ENCODE results near the gene C5orf34.

C5orf34 gene

DNA sequence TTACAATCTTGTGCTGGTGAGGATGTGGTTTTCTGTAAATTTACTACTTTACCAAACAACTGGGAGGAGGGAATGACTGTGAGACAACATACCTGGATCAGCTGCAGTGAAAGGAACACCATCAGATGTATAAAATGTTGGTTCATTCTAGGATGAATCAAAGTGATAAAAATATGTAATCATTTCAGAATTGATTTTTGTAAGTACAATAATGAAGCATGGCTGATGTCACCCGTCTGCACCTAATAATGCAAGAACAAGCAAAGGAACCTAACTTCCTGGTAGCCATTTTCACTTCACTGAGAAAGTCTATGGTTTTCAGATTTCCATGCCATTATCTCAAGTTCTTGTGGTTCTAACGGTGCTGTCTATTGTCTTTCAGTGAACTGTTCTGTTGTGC is 18.7 kb upstream of the C5orf34 start:
- Histone ChIP-seq H3K9me2 (replicated peaks; ENCODE audit: control insufficient read depth, low read length) (no peaks in the 10 kb centered on the region), H4K20me1 (ENCODE audit: control insufficient read depth, insufficient read depth, low read depth, low read length) (no peaks in the 10 kb centered on the region), H3K4me3 (ENCODE audit: low read length) (no peak overlapping the region), H3K36me3 (ENCODE audit: control insufficient read depth, low read length) (peaks cover 95% of the 10 kb centered on the region), H3K4me2 (ENCODE audit: low read length) (no peak overlapping the region), H3K27me3 (ENCODE audit: control insufficient read depth, low read length) (no peaks in the 10 kb centered on the region), H3K4me1 (ENCODE audit: control insufficient read depth, low read length) (peaks cover 3% of the 10 kb centered on the region), H3F3A (ENCODE audit: control insufficient read depth, insufficient read depth) (peaks cover 6% of the 10 kb centered on the region), H3K79me2 (ENCODE audit: control insufficient read depth, low read length) (peaks cover 2% of the 10 kb centered on the region), H3K9me3 (ENCODE audit: control insufficient read depth, insufficient read depth, low read length) (no peaks in the 10 kb centered on the region), H3K27ac (ENCODE audit: low read depth, low read length) (no peak overlapping the region)
- TF ChIP-seq, protein P1, sequence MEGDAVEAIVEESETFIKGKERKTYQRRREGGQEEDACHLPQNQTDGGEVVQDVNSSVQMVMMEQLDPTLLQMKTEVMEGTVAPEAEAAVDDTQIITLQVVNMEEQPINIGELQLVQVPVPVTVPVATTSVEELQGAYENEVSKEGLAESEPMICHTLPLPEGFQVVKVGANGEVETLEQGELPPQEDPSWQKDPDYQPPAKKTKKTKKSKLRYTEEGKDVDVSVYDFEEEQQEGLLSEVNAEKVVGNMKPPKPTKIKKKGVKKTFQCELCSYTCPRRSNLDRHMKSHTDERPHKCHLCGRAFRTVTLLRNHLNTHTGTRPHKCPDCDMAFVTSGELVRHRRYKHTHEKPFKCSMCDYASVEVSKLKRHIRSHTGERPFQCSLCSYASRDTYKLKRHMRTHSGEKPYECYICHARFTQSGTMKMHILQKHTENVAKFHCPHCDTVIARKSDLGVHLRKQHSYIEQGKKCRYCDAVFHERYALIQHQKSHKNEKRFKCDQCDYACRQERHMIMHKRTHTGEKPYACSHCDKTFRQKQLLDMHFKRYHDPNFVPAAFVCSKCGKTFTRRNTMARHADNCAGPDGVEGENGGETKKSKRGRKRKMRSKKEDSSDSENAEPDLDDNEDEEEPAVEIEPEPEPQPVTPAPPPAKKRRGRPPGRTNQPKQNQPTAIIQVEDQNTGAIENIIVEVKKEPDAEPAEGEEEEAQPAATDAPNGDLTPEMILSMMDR (IDR thresholded peaks at IDR 0.05; ENCODE audit: low read depth, low read length, poor library complexity, severe bottlenecking), result no peak
- no peak for TF ChIP-seq EZH2phosphoT487 (IDR thresholded peaks at IDR 0.05; ENCODE audit: borderline replicate concordance, low read length)

DNA sequence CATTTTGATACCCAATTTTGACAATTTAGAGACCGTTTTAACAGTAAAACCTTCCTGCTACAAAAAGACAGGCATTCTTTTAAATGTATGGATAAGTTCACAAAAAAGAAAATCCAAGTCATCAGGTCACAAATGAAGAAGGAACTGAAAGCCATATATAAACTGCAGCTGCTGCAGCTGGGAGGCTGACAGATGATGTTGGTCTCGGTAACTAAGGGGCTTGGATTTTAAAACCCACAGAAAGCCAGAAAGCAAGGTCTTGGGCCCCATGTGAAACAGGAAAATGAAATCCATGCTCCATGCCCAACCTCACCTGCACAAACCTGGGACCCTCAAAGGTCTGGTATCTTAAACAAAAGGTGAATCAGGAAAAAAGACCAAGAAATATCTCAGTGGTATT is 15.7 kb upstream of the C5orf34 start:
- H3F3A ChIP-seq (ENCODE audit: control insufficient read depth, insufficient read depth), result 0 out of 2 replicates have a peak, but pooled peaks cover 6% of the 10 kb centered on the region
- TF ChIP-seq, protein P1 (IDR thresholded peaks at IDR 0.05; ENCODE audit: low read depth, low read length, poor library complexity, severe bottlenecking), result no peak
- TF ChIP-seq EZH2phosphoT487 (IDR thresholded peaks at IDR 0.05; ENCODE audit: borderline replicate concordance, low read length), result no peak
- H3K27me3 ChIP-seq (ENCODE audit: control insufficient read depth, low read length), result no peaks in the 10 kb centered on the region
- H3K4me1 ChIP-seq (ENCODE audit: control insufficient read depth, low read length), result no peaks in the 10 kb centered on the region
- H3K4me3 ChIP-seq (ENCODE audit: low read length), result no peak overlapping the region
- no peaks in the 10 kb centered on the region for H3K9me3 ChIP-seq (ENCODE audit: control insufficient read depth, insufficient read depth, low read length)
- no peaks in the 10 kb centered on the region for H4K20me1 ChIP-seq (ENCODE audit: control insufficient read depth, insufficient read depth, low read depth, low read length)
- no peak overlapping the region for H3K27ac ChIP-seq (ENCODE audit: low read depth, low read length)
- no peak overlapping the region for H3K4me2 ChIP-seq (ENCODE audit: low read length)
- no peaks in the 10 kb centered on the region for H3K79me2 ChIP-seq (ENCODE audit: control insufficient read depth, low read length)
- peaks cover 83% of the 10 kb centered on the region for H3K36me3 ChIP-seq (ENCODE audit: control insufficient read depth, low read length)
- no peaks in the 10 kb centered on the region for H3K9me2 ChIP-seq (replicated peaks; ENCODE audit: control insufficient read depth, low read length)

DNA sequence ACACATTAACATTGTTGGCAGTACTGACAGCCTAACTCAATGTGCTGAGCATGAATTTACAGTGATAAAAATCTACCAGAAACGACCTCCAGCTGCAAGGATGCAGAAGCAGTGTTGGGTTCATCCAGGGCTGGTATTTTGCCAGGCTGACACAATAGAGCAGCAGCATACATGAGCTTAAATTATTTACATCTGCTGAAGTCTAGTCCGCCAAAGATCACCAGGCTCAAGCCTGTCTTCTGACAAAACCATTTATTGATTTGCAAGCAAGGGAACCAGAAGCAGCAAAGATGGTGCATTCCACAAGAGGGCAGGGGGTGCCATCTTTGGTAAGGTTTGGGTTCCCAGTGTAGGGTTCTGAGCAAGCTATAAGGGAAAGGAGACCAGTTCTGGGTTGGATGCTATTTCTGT is 8.7 kb upstream of the C5orf34 start:
- H3K27ac ChIP-seq (ENCODE audit: low read depth, low read length), result no peak overlapping the region
- TF ChIP-seq, protein P1 (IDR thresholded peaks at IDR 0.05; ENCODE audit: low read depth, low read length, poor library complexity, severe bottlenecking), result no peak
- TF ChIP-seq EZH2phosphoT487 (IDR thresholded peaks at IDR 0.05; ENCODE audit: borderline replicate concordance, low read length), result no peak

More for the DNA sequence above, 8.7 kb upstream of the C5orf34 start:
- H3K4me2 ChIP-seq (ENCODE audit: low read length), result no peak overlapping the region
- H3F3A ChIP-seq (ENCODE audit: control insufficient read depth, insufficient read depth), result peaks cover 8% of the 10 kb centered on the region; the same call in 1 of the 2 replicates
- no peaks in the 10 kb centered on the region for H3K79me2 ChIP-seq (ENCODE audit: control insufficient read depth, low read length)
- H3K36me3 ChIP-seq (ENCODE audit: control insufficient read depth, low read length), result peaks cover 29% of the 10 kb centered on the region
- no peak overlapping the region for H3K4me3 ChIP-seq (ENCODE audit: low read length)
- H3K4me1 ChIP-seq (ENCODE audit: control insufficient read depth, low read length), result no peaks in the 10 kb centered on the region
- no peaks in the 10 kb centered on the region for H3K27me3 ChIP-seq (ENCODE audit: control insufficient read depth, low read length)
- no peaks in the 10 kb centered on the region for H3K9me3 ChIP-seq (ENCODE audit: control insufficient read depth, insufficient read depth, low read length)
- H4K20me1 ChIP-seq (ENCODE audit: control insufficient read depth, insufficient read depth, low read depth, low read length), result no peaks in the 10 kb centered on the region
- H3K9me2 ChIP-seq (replicated peaks; ENCODE audit: control insufficient read depth, low read length), result no peaks in the 10 kb centered on the region
